ENCODE measurements around the gene UBA1.

GRCh38 chrX:47247999-47248320 is 54.3 kb downstream of the UBA1 start:
- TF ChIP-seq, protein P1, sequence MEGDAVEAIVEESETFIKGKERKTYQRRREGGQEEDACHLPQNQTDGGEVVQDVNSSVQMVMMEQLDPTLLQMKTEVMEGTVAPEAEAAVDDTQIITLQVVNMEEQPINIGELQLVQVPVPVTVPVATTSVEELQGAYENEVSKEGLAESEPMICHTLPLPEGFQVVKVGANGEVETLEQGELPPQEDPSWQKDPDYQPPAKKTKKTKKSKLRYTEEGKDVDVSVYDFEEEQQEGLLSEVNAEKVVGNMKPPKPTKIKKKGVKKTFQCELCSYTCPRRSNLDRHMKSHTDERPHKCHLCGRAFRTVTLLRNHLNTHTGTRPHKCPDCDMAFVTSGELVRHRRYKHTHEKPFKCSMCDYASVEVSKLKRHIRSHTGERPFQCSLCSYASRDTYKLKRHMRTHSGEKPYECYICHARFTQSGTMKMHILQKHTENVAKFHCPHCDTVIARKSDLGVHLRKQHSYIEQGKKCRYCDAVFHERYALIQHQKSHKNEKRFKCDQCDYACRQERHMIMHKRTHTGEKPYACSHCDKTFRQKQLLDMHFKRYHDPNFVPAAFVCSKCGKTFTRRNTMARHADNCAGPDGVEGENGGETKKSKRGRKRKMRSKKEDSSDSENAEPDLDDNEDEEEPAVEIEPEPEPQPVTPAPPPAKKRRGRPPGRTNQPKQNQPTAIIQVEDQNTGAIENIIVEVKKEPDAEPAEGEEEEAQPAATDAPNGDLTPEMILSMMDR (IDR thresholded peaks at IDR 0.05), result no peak
- no peak for TF ChIP-seq POLR2AphosphoS5 (IDR thresholded peaks at IDR 0.05)

Measured in prostate gland (tissue), 2 donors.